Thymus (tissue), 11 donors: ENCODE data around the gene CPSF6. TPM values are rescaled to one million over a fixed set of nuclear protein-coding genes. Genes with fewer than 3 reads are reported as not detected.

Experiments used
- DNase-seq, 9 donors: peaks; one replicate each; pipeline ENCODE4 v3.0.0-alpha.2; 2013; ENCODE audit warnings: low spot score in 9 of 9, low read depth in 6 of 9, missing footprints in 1 of 9
- H3K27ac ChIP-seq, 2 donors: one replicate each; pipeline ENCODE4 v1.5.1; 2013; ENCODE audit warnings: control low read depth in 1 of 2, low read depth in 1 of 2, low read length in 1 of 2, mild to moderate bottlenecking in 1 of 2, moderate library complexity in 1 of 2
- H3K27me3 ChIP-seq, 2 donors: one replicate each; pipeline ENCODE4 v1.5.1; 2013; ENCODE audit warnings: low read length in 1 of 2; ENCODE audit not compliant: control insufficient read depth in 2 of 2, insufficient read depth in 1 of 2
- H3K36me3 ChIP-seq, 2 donors: one replicate each; pipeline ENCODE4 v1.5.1; 2013; ENCODE audit warnings: low read length in 1 of 2, mild to moderate bottlenecking in 1 of 2, moderate library complexity in 1 of 2; ENCODE audit not compliant: control insufficient read depth in 2 of 2, insufficient read depth in 2 of 2
- H3K4me1 ChIP-seq, 2 donors: one replicate each; pipeline ENCODE4 v1.5.1; 2013; ENCODE audit warnings: low read length in 2 of 2; ENCODE audit not compliant: control insufficient read depth in 2 of 2, insufficient read depth in 2 of 2
- H3K4me3 ChIP-seq, 2 donors: one replicate each; pipeline ENCODE4 v1.5.1; 2013; ENCODE audit warnings: low read length in 2 of 2, control low read depth in 1 of 2, mild to moderate bottlenecking in 1 of 2
- H3K9me3 ChIP-seq, 2 donors: one replicate each; pipeline ENCODE4 v1.5.1; 2013; ENCODE audit warnings: low read length in 1 of 2, mild to moderate bottlenecking in 1 of 2; ENCODE audit not compliant: control insufficient read depth in 2 of 2, insufficient read depth in 1 of 2
- WGBS: extraction: QIAGEN DNeasy Blood & Tissue Kit; methylation state at CpG from one replicate; pipeline ENCODE4 v1.1.7; 2013; 5-methylcytosine and 5-hydroxymethylcytosine counted together
- polyA plus RNA-seq: library from polyadenylated mRNA; stranded (reverse); fragments of 200-250 nt; gene quantifications from one replicate; pipeline ENCODE4 v1.2.3, GENCODE V29; 2013
- total RNA-seq: library from RNA; stranded (reverse); fragments of 120-200 nt; gene quantifications from one replicate; pipeline ENCODE4 v1.2.4, GENCODE V29; 2013
- donor health status: healthy.

CPSF6 gene
- total and polyA plus RNA-seq, 2 donors: 25.5 to 32.0 TPM

- Histone ChIP-seq H3K27ac (no peak overlapping the region), H3K4me3 (no peak overlapping the region), H3K27me3 (no peaks in the 10 kb centered on the region), H3K9me3 (no peaks in the 10 kb centered on the region), H3K36me3 (peaks cover 0 to 14% of the 10 kb centered on the region in 2 donors), H3K4me1 (no peaks in the 10 kb centered on the region)
- DNase-seq: no peak
- 89% methylated on average over 2 of the region's 2 CpGs for WGBS
These were observed 30.4 kb downstream of the CPSF6 start for GRCh38 chr12:69269736-69270135.

DNA sequence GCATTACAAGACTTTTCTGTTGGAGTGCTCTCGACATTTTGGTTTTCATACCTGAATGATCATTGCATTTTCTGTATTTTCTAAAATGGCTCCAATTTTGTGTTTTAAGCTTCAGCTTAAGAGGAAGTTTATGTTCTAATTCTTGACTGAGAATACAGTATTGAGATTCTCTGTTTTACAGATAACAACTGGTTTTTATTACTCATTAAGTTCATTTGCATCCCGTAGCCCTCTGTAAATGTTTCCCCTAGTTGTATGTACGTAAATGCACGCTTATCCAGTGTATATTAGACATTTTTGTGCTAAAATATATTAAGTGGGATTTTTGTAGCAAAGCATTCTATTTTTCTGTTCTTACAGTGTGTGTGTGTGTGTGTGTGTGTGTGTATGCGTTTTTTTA lies 33.1 kb downstream of the CPSF6 start:
- DNase-seq: no peak
- H3K4me3 ChIP-seq: no peak overlapping the region
- H3K27ac ChIP-seq: no peak overlapping the region
- H3K27me3 ChIP-seq: no peaks in the 10 kb centered on the region
- peaks cover 6 to 8% of the 10 kb centered on the region in 2 donors for H3K4me1 ChIP-seq
- H3K36me3 ChIP-seq: peaks cover 0 to 4% of the 10 kb centered on the region in 2 donors
- 98% methylated on average over 5 of the region's 5 CpGs for WGBS
- H3K9me3 ChIP-seq: no peaks in the 10 kb centered on the region

DNA sequence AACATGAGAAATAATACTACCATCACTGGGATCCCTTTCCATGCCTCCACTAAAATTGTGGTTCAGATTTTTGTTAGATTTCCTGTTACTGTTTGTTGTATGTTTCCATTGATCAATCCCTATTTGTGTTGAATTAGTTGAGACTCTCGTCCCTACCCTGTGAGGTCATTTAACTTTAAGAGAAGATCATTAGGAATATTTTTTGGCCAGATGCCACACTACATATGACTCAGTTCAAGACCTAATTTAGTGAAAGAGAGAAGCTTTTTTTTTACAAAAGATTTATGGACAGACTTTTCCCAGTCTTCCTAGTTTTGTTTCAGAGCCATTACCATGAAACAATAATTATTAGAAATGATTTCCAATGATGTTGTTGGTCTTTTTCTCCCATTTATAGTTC lies 35.5 kb downstream of the CPSF6 start:
- no peak overlapping the region for H3K27ac ChIP-seq
- no peaks in the 10 kb centered on the region for H3K9me3 ChIP-seq
- DNase-seq: no peak
- H3K4me3 ChIP-seq: no peak overlapping the region
- no peaks in the 10 kb centered on the region for H3K27me3 ChIP-seq
- H3K4me1 ChIP-seq: peaks cover 6 to 8% of the 10 kb centered on the region in 2 donors
- WGBS: 93% methylated on average over 1 of the region's 1 CpG
- no peaks in the 10 kb centered on the region for H3K36me3 ChIP-seq

GRCh38 chr12:69275471-69275891 lies 36.1 kb downstream of the CPSF6 start:
- H3K4me3 ChIP-seq: no peak overlapping the region
- 59% methylated on average over 1 of the region's 1 CpG for whole genome bisulfite sequencing
- no peaks in the 10 kb centered on the region for H3K27me3 ChIP-seq
- no peaks in the 10 kb centered on the region for H3K36me3 ChIP-seq
- DNase-seq: peak in 2 of 9 donors; percentile 12 to 25
- no peak overlapping the region for H3K27ac ChIP-seq
- no peaks in the 10 kb centered on the region for H3K9me3 ChIP-seq
- peaks cover 6 to 8% of the 10 kb centered on the region in 2 donors for H3K4me1 ChIP-seq

DNA sequence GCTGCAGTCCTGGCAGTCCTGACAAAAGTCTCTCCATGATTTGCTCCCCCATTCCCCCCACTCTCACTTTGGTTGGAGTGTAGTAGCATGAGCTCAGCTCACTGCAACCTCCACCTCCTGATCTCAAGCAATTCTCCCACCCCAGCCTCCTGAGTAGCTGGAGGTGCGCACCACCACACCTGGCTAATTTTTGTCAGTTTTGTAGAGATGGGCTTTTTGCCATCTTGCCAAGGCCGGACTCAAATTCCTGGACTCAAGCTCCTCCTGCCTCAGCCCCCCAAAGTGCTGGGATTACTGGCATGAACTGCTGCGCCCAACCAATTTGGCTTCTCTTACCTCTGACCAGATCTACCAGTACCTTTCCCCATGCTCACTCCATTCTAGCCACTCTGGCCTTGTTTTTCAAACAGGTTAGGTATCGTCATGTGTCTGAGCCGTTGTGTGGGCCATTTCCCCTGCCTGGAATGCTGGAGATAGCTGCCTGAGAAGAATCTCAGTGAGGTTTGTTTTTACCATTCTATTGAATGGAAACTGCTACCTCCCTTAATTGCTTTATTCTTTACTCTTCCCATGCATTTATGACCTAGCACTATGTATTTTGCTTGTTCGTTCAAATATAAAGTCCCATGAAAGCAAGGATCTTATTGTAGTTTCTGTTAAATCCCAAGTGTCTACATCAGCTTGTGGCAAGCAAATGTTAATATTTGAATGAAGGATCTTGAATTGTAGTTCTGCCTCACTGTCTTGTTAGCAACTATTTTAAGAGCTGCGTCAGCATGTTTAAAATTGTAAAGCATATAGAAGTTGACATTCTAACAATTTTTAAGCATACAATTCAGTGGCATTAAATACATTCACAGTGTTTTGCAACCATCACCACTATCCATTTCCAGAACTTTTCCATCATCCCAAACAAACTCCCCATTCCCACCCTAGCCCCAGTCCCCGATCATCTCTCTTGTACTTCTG lies 39.7 kb downstream of the CPSF6 start:
- Histone ChIP-seq H3K4me1 (peaks cover 6 to 9% of the 10 kb centered on the region in 2 donors), H3K27ac (no peak overlapping the region), H3K36me3 (no peaks in the 10 kb centered on the region), H3K9me3 (no peaks in the 10 kb centered on the region), H3K27me3 (peaks cover 1 to 12% of the 10 kb centered on the region in 2 donors), H3K4me3 (no peak overlapping the region)
- DNase-seq: no peak
- 97% methylated on average over 8 of the region's 8 CpGs for WGBS

DNA sequence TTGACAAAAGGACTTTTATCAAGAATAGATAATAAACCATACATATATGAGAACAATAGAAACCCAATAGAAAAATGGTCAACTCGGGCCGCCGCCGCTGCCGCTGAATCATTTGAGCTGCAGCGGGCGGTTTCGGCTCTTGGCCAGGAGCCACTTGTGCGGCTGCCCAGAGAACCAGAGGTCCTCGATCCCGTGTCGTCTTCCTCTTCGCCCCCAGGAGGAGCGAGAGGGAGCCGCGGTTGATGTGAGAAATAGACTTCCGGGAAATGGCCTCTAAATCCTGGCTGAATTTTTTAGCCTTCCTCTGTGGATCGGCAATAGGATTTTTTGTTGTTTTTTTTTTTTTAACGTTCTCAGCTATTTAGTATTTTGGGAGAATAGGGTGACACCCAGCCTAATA lies 44.8 kb downstream of the CPSF6 start:
- Histone ChIP-seq H3K27ac (no peak overlapping the region), H3K4me1 (peaks cover 0 to 3% of the 10 kb centered on the region in 2 donors), H3K4me3 (no peak overlapping the region), H3K9me3 (no peaks in the 10 kb centered on the region), H3K27me3 (peaks cover 2 to 22% of the 10 kb centered on the region in 2 donors), H3K36me3 (no peaks in the 10 kb centered on the region)
- peak in 1 of 9 donors; percentile 6 for DNase-seq
- WGBS: 7% methylated on average over 19 of the region's 19 CpGs

DNA sequence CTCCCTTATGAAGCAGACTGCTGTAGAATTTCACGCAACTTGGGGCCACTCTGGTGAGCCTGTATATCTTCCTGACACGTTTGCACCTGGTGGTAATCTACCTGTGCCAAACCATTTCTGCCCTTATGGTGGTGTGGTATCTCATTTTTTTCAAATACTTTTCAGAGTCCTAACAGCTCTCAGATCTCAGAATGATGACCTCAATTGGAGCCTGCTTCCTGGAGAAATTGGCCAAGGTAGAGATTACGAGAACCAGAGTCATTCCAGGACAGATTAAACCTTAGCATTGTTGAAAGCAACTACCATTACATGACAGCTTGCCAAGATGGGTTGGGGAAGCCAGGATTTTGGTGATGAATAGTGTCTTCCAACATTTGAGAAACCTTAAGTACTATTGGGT lies 48.2 kb downstream of the CPSF6 start:
- DNase-seq: no peak
- Histone ChIP-seq H3K4me1 (peaks cover 0 to 3% of the 10 kb centered on the region in 2 donors), H3K4me3 (no peak overlapping the region), H3K9me3 (no peaks in the 10 kb centered on the region), H3K27me3 (peaks cover 2 to 24% of the 10 kb centered on the region in 2 donors), H3K27ac (no peak overlapping the region), H3K36me3 (no peaks in the 10 kb centered on the region)
- 75% methylated on average over 3 of the region's 3 CpGs for WGBS

DNA sequence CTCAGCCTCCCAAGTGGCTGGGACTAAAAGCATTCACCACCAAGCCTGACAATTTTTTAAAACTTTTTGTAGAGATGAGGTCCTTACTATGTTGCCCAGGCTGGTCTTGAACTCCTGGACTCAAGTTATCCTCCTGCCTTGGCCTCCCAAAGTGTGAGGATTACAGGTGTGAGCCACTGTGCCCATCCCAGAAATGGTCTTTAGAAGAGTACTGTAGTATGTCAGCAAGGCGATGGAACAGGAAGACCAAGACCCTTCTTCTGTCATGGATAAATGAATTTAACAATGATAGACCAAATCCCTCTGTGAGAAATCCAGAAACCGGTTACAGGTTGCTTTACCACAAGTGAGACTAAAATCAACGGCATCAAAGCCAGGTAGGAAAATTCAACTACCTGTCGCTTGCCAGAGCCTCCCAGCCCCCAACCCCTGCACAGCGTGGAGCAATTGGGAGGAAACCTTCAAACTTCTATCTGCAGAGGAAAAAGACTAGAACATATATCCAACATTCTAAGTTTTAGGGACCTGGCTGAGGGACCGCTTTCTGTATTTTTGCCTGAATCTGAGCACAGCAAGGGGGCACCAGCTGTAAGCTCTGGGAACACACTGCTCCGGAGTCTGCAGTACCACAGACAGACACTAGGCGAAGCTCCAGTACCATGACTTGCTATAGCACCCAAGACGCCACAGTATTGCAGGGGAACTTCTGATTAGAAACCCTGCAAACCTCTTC lies 51.3 kb downstream of the CPSF6 start:
- peak; percentile 61 to 91 (median 77) for DNase-seq
- no peaks in the 10 kb centered on the region for H3K36me3 ChIP-seq
- H3K9me3 ChIP-seq: no peaks in the 10 kb centered on the region
- H3K27ac ChIP-seq: no peak overlapping the region
- peaks cover 0 to 2% of the 10 kb centered on the region in 2 donors for H3K27me3 ChIP-seq
- H3K4me3 ChIP-seq: no peak overlapping the region
- no peaks in the 10 kb centered on the region for H3K4me1 ChIP-seq
- 36% methylated on average over 9 of the region's 9 CpGs for WGBS

DNA sequence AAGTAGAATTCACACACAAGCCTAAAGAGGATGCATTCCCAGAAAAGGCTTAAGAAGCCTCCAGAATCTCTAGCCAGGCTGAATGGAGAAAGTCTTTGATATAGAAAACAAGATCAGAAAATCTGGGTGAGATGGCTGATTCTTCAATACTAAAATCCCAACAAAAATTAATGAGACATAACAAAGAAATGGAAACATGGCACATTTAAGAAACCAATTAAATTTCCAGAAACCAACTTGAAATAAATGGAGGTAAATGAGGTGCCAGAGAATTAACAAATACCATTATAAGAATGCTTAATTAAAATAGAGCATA lies 51.9 kb downstream of the CPSF6 start:
- Histone ChIP-seq H3K4me3 (no peak overlapping the region), H3K9me3 (no peaks in the 10 kb centered on the region), H3K27me3 (peaks cover 0 to 2% of the 10 kb centered on the region in 2 donors), H3K36me3 (no peaks in the 10 kb centered on the region), H3K4me1 (no peaks in the 10 kb centered on the region), H3K27ac (no peak overlapping the region)
- DNase-seq: no peak
